ENCODE data around the gene CHRNA7.

GRCh38 chr15:32112101-32112500, 81.8 kb downstream of the CHRNA7 start:
- TF ChIP-seq CTCF (IDR thresholded peaks at IDR 0.05; ENCODE audit: low read length) (no peak), EZH2 (IDR thresholded peaks at IDR 0.05; ENCODE audit: borderline replicate concordance, low read length) (no peak)

Measured in OCI-LY1 (cell line).